ENCODE results near the gene MRPS31. TPM values are rescaled to one million over a fixed set of nuclear protein-coding genes. Genes with fewer than 3 reads are reported as not detected.
"Not testable (repeated sequence)": the region's sequence is repeated elsewhere in the genome, so short reads cannot be mapped to it uniquely, and the experiment has no call there.

MRPS31 gene
- total RNA-seq, 6 experiments from 2014 or later: 13.9 to 16.5 (median 15.5) TPM

DNA sequence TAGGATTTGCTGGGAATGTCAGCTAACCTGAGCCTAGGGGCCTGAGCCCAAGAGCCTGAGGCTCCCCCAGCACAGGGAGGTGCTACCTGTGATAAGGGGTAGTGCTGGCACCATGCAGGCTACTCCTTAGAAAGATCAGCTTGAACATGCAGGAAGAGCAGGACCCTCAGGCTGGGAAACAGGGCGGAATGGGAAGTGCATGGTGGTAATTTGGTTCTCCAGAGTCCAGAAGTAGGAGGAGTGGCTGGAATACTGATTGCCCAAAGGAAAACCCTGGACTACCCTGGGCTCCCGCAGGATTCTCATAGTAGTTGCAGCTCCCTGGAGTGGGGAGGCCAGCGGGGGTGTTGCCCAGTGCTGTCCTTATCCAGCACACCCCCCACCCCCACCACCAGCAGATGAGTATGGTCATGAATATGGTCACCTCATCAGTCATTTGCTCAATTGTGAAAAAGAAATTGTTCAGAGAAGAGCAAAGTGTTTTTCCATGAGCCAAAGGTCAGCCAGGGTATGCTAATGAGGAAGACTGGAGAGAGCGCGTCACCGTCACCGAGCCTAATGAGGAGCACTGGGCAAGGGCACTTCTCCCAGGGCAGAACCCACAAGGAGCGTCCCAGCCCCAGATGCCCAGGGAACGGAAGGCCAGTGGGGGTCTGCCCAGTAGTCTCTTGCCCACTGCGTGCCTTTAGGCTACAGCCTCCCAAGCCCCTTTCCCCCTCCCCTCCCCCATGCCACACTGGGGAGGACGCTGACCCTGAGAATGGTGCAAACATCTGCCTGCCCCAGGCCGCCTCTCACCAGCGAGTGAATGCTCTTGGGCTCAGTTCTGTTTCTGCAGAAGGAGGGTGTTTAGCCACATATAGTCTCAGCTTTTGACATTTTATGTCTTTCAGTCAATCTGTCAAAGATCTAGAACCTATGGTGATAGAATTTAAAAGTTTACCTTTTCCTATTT is 23.7 kb upstream of the MRPS31 start:
- Mint-ChIP-seq H3K4me3 (no peak overlapping the region), H3K36me3 (ENCODE audit: low read depth) (peaks cover 4% of the 10 kb centered on the region), H3K9me3 (no peaks in the 10 kb centered on the region), H3K4me1 (ENCODE audit: low read depth) (peaks cover 10% of the 10 kb centered on the region; the same call in 1 of the 2 replicates), H3K27me3 (ENCODE audit: insufficient read depth) (no peaks in the 10 kb centered on the region), H3K27ac (no peak overlapping the region)
- DNase-seq: no peak
- TF ChIP-seq, protein P1, sequence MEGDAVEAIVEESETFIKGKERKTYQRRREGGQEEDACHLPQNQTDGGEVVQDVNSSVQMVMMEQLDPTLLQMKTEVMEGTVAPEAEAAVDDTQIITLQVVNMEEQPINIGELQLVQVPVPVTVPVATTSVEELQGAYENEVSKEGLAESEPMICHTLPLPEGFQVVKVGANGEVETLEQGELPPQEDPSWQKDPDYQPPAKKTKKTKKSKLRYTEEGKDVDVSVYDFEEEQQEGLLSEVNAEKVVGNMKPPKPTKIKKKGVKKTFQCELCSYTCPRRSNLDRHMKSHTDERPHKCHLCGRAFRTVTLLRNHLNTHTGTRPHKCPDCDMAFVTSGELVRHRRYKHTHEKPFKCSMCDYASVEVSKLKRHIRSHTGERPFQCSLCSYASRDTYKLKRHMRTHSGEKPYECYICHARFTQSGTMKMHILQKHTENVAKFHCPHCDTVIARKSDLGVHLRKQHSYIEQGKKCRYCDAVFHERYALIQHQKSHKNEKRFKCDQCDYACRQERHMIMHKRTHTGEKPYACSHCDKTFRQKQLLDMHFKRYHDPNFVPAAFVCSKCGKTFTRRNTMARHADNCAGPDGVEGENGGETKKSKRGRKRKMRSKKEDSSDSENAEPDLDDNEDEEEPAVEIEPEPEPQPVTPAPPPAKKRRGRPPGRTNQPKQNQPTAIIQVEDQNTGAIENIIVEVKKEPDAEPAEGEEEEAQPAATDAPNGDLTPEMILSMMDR (IDR thresholded peaks at IDR 0.05): no peak

DNA sequence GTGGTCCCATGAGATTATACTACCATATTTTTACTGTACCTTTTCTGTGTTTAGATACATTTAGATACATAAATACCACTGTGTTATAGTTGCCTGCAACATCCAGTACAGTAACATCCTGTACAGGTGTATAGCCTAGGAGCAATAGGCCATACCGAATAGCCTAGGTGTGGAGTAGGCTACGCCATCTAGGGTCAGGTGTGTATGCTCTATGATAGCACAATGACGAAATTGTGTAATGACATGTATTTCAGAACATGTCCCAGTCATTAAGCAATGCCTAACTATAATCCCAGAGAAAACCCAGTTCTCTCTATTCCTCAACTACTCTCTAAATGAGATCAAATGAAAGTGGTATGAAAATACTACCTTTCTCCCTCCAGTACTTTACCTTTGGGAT is 22.3 kb upstream of the MRPS31 start:
- TF ChIP-seq, protein P1 (IDR thresholded peaks at IDR 0.05): no peak
- Mint-ChIP-seq H3K27me3 (ENCODE audit: insufficient read depth) (no peaks in the 10 kb centered on the region), H3K4me3 (no peak overlapping the region)

DNA sequence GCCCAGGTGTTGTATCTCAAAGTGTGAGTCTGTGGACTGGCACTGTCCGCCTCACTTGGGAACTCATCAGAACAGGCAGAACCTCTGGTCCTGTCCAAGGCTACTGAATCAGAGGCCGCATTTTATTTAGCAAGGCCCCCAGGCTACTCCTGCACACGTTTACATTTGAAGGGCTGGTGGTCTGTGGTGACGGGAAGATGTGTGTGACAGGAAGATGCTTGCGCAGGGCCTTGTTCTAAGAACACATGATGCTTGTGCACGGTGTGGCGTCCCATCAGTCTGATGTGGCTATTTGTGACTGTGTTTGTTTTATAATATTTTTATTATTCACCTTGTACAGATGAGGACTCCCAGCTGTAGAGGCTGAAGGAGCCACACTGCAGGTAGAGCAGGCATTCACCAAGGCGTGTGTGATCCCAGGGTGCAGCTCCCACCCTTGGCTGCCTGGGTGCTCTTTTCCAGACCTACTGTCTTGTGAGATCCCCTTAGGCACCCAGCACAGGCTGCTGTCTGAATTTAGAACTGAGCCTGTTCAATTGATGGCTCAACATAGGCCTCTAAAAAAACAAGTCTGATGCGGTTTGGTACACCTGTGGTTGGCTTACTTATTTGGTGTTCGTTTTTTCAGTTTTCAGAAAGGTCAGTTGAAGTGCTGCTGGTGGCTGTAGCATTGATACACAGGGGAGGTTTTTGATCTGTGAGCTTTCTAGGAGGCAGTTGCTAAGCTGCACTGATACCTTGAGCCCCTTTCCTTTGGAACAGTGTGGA is 21.5 kb upstream of the MRPS31 start:
- TF ChIP-seq, protein P1 (IDR thresholded peaks at IDR 0.05): no peak
- no peaks in the 10 kb centered on the region for H3K27me3 Mint-ChIP-seq (ENCODE audit: insufficient read depth)
- no peak overlapping the region for H3K4me3 Mint-ChIP-seq
- no peak overlapping the region for H3K27ac Mint-ChIP-seq
- H3K4me1 Mint-ChIP-seq (ENCODE audit: low read depth): peaks cover 16% of the 10 kb centered on the region
- DNase-seq: no peak
- H3K9me3 Mint-ChIP-seq: no peaks in the 10 kb centered on the region
- H3K36me3 Mint-ChIP-seq (ENCODE audit: low read depth): no peaks in the 10 kb centered on the region

More for the DNA sequence above, 22.3 kb upstream of the MRPS31 start:
- no peaks in the 10 kb centered on the region; the same call in 1 of the 2 replicates for H3K36me3 Mint-ChIP-seq (ENCODE audit: low read depth)
- no peak overlapping the region for H3K27ac Mint-ChIP-seq
- no peak for DNase-seq
- peaks cover 10% of the 10 kb centered on the region; the same call in 1 of the 2 replicates for H3K4me1 Mint-ChIP-seq (ENCODE audit: low read depth)
- H3K9me3 Mint-ChIP-seq: no peaks in the 10 kb centered on the region

DNA sequence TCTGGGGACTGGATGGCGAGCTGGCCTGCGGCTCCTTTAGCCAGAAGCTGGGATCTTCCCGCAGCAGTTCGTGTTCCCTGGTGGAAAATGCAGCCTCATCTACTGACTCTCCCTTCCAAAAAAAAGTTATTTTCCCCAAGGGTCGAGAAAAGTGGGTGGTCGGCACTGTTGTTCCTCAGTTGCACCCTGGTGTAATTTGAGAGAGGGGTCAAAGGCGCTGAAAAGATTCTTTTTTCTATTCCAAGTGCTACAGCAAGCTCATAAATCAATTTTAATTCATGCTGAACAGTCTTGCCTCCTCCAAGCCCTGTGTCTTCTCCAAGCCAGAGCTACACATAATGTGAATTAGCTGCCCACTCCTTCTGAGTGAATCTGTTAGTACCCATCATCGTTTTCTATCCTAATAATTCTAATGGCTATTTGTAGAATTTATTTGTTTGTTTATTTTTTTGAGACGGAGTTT is 19.2 kb upstream of the MRPS31 start:
- TF ChIP-seq, protein P1 (IDR thresholded peaks at IDR 0.05): no peak
- Mint-ChIP-seq H3K27me3 (ENCODE audit: insufficient read depth) (no peaks in the 10 kb centered on the region; the same call in 1 of the 2 replicates), H3K4me3 (peak overlapping the region; percentile 88), H3K9me3 (no peaks in the 10 kb centered on the region), H3K27ac (peak overlapping the region; percentile 78), H3K4me1 (ENCODE audit: low read depth) (peaks cover 31% of the 10 kb centered on the region), H3K36me3 (ENCODE audit: low read depth) (no peaks in the 10 kb centered on the region)
- no peak for DNase-seq

DNA sequence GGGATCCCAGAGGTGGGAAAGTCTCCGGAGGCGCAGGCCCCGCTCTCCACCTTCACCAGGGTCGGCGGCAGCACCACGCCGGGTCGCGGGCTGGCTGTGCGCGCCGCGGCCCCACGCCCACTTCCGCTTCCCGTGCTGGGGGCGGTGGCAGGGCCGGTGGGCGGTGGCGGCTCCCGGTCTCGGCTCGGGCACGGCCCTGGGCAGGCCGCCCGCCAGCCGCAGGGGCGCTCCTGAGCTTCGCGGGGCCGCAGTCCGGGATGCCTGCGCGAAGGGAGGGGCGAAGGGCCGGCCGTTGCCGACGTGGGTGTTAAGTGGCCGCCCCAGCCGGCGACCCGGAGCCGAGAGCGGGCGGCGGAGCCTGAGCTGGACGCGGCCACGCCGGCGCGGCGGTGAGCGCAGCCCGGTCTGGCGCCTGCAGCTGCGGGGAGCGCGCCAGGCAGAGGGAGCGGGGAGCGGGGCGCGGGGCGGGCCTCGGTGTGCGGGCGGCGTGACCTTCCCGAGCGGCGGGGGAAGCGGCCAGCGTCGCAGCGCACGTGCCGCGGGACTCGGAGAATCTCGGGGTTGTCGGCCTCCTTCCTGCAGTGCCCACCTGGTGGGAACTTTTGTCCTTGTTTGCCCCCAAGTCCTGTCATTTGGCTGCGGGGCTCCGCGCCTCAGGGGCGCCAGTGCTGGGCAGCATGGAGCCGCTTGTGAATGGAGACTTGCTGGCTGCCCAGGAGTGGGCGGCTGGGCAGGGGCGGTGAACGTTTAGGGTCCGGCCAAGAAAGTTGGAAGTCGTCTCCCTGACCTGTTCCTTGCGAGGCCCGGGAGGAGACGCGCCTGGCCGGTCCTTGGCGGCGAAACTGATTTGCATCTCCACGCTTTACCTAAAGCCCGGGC is 18.5 kb upstream of the MRPS31 start, which contains the start of gene SLC25A15:
SLC25A15 (plus strand) TSS at position 337 of the 879 bp plus-strand sequence. CDS start 3,616 bp downstream, outside the sequence.
- DNase-seq: peak; percentile 63
- Mint-ChIP-seq H3K4me3 (peak within 1 kb of the TSS; percentile 88), H3K9me3 (no peaks in the 10 kb centered on the region), H3K36me3 (ENCODE audit: low read depth) (no peaks in the 10 kb centered on the region), H3K4me1 (ENCODE audit: low read depth) (peaks cover 31% of the 10 kb centered on the region), H3K27ac (peak within 1 kb of the TSS; percentile 78), H3K27me3 (ENCODE audit: insufficient read depth) (no peaks in the 10 kb centered on the region; the same call in 1 of the 2 replicates)
- TF ChIP-seq, protein P1 (IDR thresholded peaks at IDR 0.05): peak; percentile 43

DNA sequence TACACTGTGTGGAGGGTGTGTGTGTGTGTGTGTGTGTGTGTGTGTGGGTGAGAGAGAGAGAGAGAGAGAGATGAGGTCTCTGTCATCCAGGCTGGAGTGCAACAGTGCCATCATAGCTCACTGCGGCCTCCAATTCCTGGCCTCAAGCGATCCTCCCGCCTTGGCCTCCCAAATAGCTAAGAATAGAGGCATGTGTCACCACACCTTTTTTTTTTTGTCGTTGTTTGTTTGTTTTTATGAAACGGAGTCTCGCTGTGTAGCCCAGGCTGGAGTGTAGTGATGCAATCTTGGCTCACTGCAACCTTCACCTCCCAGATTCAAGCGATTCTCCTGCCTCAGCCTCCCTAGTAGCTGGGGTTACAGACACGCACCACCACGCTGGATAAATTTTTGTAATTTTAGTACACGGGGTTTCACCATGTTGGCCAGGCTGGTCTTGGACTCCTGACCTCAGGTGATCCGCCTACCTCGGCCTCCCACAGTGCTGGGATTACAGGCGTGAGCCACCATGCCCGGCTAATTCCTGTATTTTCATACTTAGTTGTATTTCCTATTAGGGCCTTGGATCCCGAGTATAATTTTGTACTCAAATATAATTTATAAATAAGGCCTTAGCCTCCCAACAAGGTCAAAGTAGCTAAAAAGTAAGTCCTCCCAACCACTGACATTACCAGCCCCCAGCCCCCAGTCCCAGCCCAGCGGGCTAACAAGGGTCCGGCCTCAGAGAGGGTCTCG is 17.7 kb upstream of the MRPS31 start:
- peak overlapping the region; percentile 72 for H3K4me3 Mint-ChIP-seq
- peak overlapping the region; percentile 42; the same call in 1 of the 2 replicates for H3K27ac Mint-ChIP-seq
- not testable (repeated sequence) for H3K27me3 Mint-ChIP-seq (ENCODE audit: insufficient read depth); DNase-seq; H3K36me3 Mint-ChIP-seq (ENCODE audit: low read depth); H3K9me3 Mint-ChIP-seq
- peaks cover 31% of the 10 kb centered on the region for H3K4me1 Mint-ChIP-seq (ENCODE audit: low read depth)

All from HFFc6 (cell line).